Glutamatergic neuron (in vitro differentiated cells): ENCODE data around the gene DLG2. TPM values are rescaled to one million over a fixed set of nuclear protein-coding genes. Genes with fewer than 3 reads are reported as not detected.

ENCODE experiments used
- DNase-seq: peaks from one replicate; pipeline ENCODE4 v3.0.0; 2022
- H3K27ac Mint-ChIP-seq: one replicate; pipeline ENCODE4 v1.8.0; 2020; ENCODE audit warnings: mild to moderate bottlenecking, mixed read lengths, inconsistent platforms; ENCODE audit not compliant: unreplicated experiment
- H3K27me3 Mint-ChIP-seq: one replicate; pipeline ENCODE4 v1.8.0; 2020; ENCODE audit warnings: mild to moderate bottlenecking, moderate library complexity, mixed read lengths, inconsistent platforms; ENCODE audit not compliant: unreplicated experiment
- H3K36me3 Mint-ChIP-seq: one replicate; pipeline ENCODE4 v1.8.0; 2020; ENCODE audit warnings: mild to moderate bottlenecking, mixed read lengths, inconsistent platforms; ENCODE audit not compliant: unreplicated experiment
- H3K4me1 Mint-ChIP-seq: one replicate; pipeline ENCODE4 v1.8.0; 2020; ENCODE audit warnings: mild to moderate bottlenecking, low read depth, mixed read lengths, inconsistent platforms; ENCODE audit not compliant: unreplicated experiment
- H3K4me3 Mint-ChIP-seq: one replicate; pipeline ENCODE4 v1.8.0; 2020; ENCODE audit warnings: mild to moderate bottlenecking, mixed read lengths, inconsistent platforms; ENCODE audit not compliant: unreplicated experiment
- H3K9me3 Mint-ChIP-seq: one replicate; pipeline ENCODE4 v1.8.0; 2020; ENCODE audit warnings: mild to moderate bottlenecking, moderate library complexity, mixed read lengths, inconsistent platforms; ENCODE audit not compliant: unreplicated experiment
- CTCF ChIP-seq: fragments of 200-600 bp; sonication (generic); IDR thresholded peaks from one replicate; pipeline ENCODE4 v1.5.0; 2021; ENCODE audit not compliant: partially characterized antibody, unreplicated experiment
- total RNA-seq: library from RNA; stranded (reverse); fragmentation: NEBNext Ultra II Directional; extraction: Animal tissue kit (Norgen Biotek cat#: 25700); gene quantifications from one replicate; pipeline ENCODE4 v1.2.1, GENCODE V29; 2021; ENCODE audit not compliant: unreplicated experiment

DLG2 gene
- total RNA-seq, 1 donor from 2014 or later = 2.9 TPM

GRCh38 chr11:84289381-84289906 is 1337.7 kb downstream of the DLG2 start:
- Mint-ChIP-seq H3K4me1 (no peaks in the 10 kb centered on the region), H3K4me3 (no peak overlapping the region), H3K9me3 (no peaks in the 10 kb centered on the region), H3K27me3 (no peaks in the 10 kb centered on the region), H3K27ac (no peak overlapping the region), H3K36me3 (no peaks in the 10 kb centered on the region)
- DNase-seq = no peak
- TF ChIP-seq CTCF = no peak

- no peak for TF ChIP-seq CTCF
- Mint-ChIP-seq H3K4me1 (peaks cover 2% of the 10 kb centered on the region), H3K9me3 (no peaks in the 10 kb centered on the region), H3K27me3 (no peaks in the 10 kb centered on the region), H3K27ac (no peak overlapping the region), H3K36me3 (no peaks in the 10 kb centered on the region), H3K4me3 (no peak overlapping the region)
- no peak for DNase-seq
Measured at GRCh38 chr11:84273541-84273940, 1353.6 kb downstream of the DLG2 start.

GRCh38 chr11:84270466-84270865 is 1356.7 kb downstream of the DLG2 start:
- Mint-ChIP-seq H3K4me1 (peaks cover 2% of the 10 kb centered on the region), H3K4me3 (no peak overlapping the region), H3K27ac (no peak overlapping the region), H3K36me3 (no peaks in the 10 kb centered on the region), H3K27me3 (no peaks in the 10 kb centered on the region), H3K9me3 (peaks cover 3% of the 10 kb centered on the region)
- DNase-seq = no peak
- no peak for TF ChIP-seq CTCF

GRCh38 chr11:84264066-84264465 is 1363.1 kb downstream of the DLG2 start:
- no peaks in the 10 kb centered on the region for H3K27me3 Mint-ChIP-seq
- no peak for DNase-seq
- no peak overlapping the region for H3K4me3 Mint-ChIP-seq
- no peaks in the 10 kb centered on the region for H3K36me3 Mint-ChIP-seq
- TF ChIP-seq CTCF = no peak
- H3K9me3 Mint-ChIP-seq = peaks cover 3% of the 10 kb centered on the region
- H3K4me1 Mint-ChIP-seq = peaks cover 10% of the 10 kb centered on the region
- no peak overlapping the region for H3K27ac Mint-ChIP-seq

GRCh38 chr11:84261707-84262106 is 1365.4 kb downstream of the DLG2 start:
- no peaks in the 10 kb centered on the region for H3K27me3 Mint-ChIP-seq
- peaks cover 10% of the 10 kb centered on the region for H3K4me1 Mint-ChIP-seq
- H3K36me3 Mint-ChIP-seq = no peaks in the 10 kb centered on the region
- H3K9me3 Mint-ChIP-seq = no peaks in the 10 kb centered on the region
- no peak overlapping the region for H3K27ac Mint-ChIP-seq
- TF ChIP-seq CTCF = no peak
- no peak for DNase-seq
- no peak overlapping the region for H3K4me3 Mint-ChIP-seq
